DMS53 treated with DMSO at 0.1 percent for 48 hours (cell line): ENCODE results near the gene ANKK1.

Experiments
- DNase-seq: peaks from one replicate; lab custom pipeline; 2025; ENCODE audit not compliant: unreplicated experiment; lab: John Stamatoyannopoulos, UW

ANKK1 gene, protein sequence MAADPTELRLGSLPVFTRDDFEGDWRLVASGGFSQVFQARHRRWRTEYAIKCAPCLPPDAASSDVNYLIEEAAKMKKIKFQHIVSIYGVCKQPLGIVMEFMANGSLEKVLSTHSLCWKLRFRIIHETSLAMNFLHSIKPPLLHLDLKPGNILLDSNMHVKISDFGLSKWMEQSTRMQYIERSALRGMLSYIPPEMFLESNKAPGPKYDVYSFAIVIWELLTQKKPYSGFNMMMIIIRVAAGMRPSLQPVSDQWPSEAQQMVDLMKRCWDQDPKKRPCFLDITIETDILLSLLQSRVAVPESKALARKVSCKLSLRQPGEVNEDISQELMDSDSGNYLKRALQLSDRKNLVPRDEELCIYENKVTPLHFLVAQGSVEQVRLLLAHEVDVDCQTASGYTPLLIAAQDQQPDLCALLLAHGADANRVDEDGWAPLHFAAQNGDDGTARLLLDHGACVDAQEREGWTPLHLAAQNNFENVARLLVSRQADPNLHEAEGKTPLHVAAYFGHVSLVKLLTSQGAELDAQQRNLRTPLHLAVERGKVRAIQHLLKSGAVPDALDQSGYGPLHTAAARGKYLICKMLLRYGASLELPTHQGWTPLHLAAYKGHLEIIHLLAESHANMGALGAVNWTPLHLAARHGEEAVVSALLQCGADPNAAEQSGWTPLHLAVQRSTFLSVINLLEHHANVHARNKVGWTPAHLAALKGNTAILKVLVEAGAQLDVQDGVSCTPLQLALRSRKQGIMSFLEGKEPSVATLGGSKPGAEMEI

DNA sequence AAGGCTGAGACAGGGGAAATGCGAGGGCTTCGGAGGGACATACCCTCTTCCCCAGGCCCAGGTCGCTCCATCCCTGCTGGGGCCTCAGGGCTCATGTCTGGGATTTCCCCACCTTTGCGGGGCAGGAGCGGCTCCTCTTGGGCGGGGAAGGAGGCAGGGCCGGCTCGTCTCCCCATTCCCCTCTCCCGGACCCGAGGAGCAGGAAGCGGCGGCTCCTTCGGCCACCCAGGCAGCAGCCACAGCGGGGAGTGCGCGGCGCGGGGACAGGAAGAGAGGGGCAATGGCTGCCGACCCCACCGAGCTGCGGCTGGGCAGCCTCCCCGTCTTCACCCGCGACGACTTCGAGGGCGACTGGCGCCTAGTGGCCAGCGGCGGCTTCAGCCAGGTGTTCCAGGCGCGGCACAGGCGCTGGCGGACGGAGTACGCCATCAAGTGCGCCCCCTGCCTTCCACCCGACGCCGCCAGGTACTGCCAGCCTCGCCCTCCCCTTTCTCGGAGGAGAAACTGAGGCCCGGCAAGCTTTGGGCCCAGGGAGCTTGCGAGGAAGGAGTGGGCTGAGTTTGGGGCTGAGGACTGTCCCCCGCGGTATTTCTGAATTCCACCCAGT, at the start of gene ANKK1:
ANKK1 (plus strand) TSS at position 175 of the 607 bp plus-strand sequence; CDS start at position 281, 106 bp downstream.
- peak; percentile 31 for DNase-seq

DNA sequence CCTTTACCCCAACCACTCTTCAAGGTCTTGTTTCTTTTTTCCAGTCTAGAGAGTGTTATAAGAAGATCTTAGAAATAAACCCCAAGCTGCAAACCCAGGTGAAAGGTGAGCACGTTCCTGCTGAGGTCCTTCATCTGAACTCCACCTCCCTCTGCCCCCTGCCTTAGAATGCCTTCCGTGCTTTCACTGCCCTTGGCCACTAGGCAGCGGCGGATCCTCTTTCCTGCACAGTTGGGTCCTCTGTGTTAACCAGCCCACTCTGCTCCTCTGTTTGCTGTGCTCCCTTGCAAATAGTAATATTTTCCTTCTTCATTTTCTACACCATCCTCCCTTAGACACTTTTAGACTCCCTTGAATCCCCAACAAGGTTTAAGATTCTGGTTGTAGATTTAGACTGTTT, 48.8 kb upstream of the ANKK1 start:
- no peak for DNase-seq

DNA sequence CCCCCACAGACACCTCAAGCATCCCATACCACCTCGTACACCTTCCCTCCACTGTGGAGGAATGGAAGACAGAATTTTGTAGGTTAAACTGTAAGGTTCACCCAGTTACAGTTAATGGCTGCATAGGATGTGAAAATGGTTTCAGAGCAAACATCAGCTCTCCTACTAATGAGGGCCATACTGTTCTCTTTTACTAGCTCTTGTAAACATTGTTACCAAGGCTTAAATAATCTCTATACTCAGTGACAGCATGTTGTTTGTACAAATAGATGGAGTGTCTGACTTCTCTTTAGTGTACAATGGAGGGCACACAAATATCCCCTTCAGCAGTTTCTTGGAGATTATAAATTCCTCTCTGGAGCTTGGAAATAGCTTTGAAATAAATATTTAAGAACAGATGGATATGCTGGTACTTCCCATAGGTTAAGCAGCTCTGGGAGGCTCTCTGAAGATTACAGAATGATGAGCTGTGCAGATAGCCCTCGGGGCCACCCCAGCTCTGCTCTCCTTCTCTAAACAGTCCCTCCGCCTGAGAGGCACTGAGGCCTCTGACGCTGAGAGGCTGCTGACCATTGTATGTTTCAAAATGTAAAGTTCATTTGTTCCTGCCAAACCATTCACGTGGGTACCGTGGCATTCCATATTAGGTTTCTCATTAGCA, 47.5 kb upstream of the ANKK1 start:
- no peak for DNase-seq

DNA sequence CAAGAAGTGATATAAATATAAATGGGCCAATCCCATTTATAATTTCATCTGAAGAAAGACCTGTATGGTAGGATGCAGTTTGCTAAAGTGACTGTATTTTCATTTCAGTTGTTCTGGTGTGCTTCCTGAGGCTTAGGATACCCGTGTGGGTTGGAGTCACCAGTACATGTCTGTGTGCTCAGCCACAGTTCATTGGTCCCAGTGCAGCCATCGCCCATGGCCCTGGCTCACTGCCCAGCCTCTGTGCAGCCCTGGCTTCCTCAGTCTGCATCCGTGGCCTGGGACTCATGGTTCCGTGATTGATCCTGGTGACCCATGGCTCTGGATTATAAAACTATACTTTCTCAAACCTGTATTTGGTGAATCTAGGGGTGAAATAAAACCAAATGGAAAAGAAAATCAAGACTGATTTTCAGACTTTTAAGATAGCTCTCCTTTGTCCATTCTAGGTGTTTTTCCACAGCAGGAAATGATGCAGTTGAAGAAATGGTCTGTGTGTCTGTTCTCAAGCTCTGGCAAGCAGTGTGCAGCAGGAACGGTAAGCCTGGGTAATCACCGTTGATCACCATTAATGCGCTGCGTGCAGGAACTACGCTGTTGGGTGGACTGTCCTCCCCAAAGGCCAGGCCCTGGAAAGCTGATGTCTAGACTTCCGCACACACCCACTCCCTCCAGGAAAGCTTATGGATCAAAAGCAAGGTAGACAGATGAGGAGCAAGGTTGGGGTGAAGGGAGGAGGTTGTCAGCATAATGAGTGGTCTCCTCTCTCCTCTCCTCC, 46.0 kb upstream of the ANKK1 start:
- DNase-seq, result no peak

DNA sequence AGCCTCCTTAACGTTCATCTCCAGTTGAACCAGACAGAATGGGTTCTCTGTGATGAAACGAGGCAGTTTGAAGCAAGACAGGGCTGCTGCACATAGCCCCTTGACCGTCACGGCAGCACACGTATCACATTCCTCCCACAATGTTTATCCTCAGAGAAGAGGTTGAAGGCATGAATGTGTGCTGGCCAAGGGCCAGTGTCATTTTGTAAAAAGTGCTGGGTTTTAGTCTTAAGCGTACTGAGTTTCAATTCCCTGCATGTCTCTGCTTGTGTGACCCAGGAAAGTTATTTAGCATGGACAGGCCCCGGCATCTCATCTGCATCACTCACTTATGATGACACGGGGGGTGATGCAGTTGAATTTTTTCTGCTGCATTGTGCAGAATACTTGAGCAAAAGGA, 41.6 kb upstream of the ANKK1 start:
- no peak for DNase-seq

DNA sequence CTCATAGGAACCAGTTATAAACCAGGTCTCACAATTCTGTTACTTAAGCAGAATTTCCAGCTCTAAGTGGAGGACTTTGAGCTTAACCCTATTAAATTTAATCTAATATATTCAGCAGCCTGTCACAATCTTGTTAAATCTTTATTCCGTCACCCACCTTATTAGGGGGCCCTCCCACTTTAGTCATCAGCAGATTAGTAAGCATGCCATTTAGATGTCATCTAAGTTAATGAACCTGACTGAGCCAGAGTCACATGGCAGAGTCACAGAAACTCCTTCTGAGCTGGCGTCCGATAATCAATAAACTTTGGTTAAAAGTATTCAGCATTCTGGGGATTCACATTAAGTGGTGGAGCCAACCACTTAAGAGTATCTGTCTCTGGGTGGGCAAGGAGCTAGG, 38.1 kb upstream of the ANKK1 start:
- no peak for DNase-seq

DNA sequence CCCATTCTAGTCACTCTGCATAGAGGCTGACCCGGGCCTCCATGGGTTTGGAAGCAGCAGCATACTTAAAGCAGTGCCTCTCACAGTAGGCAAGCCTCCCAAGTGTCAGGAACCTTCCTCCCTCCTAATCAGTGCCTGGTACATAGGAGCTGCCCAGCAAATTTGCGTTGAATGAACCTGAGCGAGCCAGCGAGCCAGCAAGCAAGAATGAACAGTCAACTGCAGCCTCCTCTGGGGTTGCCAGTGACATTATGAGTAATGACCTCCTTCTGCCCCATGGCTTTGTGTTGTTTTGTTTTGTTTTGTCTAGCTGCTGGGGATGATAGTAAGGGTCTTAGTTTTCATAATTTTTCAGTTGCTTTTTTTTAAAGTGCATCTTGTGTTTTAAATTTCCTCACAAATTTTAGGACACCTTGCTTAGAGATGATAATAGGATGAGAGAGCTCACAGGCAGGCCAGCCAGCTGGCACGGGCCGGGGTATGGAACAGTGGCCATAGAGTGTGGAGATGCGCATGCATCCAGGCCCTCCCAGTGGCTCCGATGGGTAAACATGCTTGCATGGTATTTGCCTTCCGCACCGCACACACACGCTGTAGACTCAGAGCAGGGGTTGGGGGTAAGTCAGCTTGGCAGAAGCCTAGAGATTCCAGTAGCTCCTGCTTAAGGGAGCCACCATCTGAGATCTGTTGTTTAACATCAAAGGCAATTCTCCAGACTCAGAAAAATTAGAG, 37.1 kb upstream of the ANKK1 start:
- DNase-seq, result no peak

DNA sequence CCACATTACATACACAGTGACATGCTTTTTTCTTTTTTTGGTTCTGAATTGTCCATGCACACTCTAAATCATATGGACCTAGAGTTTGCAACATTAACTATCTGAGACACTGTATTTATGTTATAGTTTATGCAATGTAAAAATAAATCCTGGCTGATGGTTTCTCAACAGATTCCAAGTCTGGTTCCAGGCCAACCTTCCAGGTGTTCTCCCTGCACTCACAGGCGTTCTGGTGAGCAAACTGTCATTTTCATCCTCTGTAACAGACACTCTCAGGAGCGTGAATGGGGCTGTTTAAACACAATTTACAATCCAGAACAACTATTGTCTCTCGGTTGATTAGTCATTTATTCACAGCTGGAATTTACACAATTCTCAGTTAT, 36.5 kb upstream of the ANKK1 start:
- peak; percentile 21 for DNase-seq

DNA sequence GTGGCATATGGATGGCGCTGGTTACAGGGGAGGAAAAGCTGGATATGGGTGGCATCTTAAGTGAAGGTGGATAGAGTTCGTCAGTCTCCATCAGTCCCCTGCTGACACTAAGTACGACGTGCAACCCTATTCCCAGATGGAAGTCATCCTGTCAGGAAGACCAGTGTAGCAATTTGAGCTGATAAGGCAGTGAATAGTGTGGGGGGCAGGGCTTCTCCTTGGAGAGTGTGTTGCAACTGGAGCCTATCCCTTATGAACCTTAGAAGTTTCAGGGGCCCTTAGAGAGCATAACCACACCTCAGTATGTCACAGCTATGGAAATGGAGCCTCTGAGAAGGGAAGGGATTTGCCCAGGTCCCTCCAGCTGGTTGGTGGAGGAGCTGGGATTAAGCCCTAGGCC, 36.1 kb upstream of the ANKK1 start:
- no peak for DNase-seq

DNA sequence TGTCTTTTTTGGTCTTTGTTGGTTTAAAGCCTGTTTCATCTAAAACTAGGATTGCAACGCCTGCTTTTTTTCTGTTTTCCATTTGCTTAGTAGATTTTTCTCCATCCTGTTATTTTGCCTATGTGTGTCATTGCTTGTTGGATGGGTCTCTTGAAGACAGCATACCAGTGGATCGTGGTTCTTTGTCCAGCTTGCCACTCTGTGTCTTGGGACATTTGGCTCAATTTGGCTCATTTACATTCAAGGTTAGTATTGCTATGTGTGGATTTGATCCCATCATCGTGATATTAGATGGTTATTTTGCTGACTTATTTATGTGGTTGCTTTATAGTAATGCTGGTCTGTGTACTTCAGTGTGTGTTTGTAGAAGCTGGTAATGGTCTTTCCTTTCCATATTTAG, 31.4 kb upstream of the ANKK1 start:
- no peak for DNase-seq

DNA sequence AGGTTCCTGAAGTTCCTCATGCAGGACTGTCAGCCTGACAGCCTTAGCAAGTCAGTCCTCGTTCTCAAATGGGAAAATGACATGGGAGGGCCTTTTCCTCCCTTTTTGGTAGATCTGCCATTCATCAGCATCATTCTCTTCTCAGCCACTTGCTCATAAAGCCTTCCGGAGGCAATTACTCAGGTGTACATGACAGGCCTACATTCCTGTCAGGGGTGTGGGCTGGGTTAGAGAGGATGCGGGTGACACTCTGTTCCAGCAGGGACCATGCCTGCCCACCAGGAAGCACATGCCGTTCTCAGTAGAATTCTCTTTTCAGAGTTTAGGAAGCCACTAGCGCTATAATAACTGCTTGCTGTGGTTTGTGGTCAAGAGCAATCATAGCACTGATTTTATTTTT, 24.2 kb upstream of the ANKK1 start:
- no peak for DNase-seq

DNA sequence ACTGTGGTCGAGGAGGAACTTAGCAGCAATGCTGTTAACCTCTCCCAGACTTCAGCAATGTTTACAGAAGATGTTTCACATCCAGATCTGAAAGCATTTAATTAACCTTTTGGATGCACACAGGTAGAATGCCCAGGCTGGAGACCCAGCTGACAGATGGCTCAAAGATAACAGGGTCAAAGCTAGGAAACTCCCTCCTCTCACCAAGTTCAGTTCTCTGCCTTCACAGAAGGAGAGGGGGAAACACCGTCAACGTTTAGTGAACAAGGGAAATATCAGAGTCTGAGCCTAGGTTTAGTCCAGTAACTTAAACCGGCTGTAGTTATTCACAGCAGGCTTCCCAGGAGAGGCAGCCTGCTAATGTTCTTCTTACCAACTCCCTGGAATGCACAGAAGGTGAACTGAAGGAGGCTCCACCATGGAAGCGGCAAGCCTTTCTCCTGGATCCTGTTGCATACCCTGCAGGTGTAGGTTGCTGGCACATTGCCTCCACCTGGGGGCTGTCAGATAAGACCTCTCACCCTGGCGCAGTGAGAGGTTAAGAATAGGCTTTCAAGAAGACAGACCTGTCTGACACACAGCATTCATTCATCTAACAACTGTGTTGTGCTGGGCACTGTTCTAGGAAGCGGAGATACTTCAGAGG, 23.5 kb upstream of the ANKK1 start:
- no peak for DNase-seq

DNA sequence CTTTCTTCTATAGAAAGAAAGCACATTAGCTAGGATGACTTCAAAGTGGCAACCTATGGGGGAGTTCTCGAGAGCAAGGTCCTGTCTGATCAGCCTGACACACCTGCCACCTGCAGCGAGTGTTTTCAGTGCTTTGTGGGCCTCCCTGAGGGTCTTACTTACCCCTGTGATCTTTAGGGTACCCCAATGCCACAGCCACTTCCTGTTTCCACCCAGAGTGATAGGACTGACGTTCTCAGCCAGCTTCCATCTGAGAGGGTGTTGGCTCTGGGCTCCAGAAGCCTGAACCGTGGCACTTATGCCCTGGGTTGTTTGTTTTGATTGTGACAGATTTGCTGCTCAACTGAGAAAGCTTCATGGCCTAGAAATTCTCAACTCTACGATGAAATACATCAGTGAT, 21.7 kb upstream of the ANKK1 start:
- peak; percentile 38 for DNase-seq

DNA sequence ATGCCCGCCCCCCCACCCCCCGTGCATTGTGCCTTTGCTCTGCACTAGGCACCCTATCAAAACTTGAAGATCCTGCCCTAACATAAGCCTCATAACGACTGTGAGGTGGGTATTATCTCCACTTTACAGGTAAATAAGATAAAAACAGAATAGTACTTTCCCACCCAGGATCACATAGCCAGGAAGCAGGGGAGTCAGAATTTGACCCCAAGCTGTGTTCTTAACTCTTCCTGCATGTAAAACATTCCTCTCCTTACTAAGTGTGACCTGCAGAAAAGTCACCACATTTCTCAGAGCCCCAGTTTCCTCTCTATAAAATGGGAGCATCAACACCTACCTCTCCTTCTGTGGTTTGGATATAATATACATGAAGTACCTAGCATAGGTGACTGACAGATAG, 18.2 kb upstream of the ANKK1 start:
- DNase-seq, result no peak

DNA sequence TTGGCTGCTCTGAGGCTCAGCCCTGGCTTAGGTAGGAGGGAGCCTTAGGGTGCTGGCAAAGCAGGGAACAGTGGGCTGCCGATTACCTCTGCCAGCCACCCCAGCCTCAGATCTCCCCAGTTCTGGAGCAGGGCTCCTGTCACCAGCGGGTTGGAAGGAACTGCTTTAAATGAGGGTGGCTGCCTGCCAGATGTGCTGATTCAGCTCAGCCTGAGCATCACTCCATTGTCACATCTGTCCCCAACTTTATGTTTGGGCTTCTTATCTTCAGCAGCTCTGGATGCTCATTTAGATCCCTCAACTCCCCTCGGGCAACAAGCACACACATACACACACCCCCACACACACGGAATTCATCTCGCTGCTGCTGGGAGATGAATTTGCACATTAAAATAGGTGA, 16.9 kb upstream of the ANKK1 start:
- no peak for DNase-seq

DNA sequence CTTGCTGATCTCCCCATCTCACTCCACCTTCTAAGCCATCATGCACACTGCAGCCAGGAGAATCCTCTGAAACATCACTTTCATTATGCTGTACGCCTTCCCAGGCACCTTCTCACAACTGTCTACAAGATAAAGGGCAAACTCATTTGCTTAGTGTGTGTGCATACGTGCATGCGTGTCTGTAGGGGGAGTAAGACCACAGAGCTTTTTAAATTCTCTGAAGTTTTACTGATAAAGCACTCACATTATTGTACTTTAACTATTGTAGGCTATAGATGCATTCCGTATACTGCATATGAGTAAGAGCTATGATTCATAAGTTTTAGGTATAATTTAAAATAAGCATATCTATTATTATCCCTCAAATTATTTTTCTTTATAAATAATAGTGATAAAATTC, 15.3 kb upstream of the ANKK1 start:
- no peak for DNase-seq

DNA sequence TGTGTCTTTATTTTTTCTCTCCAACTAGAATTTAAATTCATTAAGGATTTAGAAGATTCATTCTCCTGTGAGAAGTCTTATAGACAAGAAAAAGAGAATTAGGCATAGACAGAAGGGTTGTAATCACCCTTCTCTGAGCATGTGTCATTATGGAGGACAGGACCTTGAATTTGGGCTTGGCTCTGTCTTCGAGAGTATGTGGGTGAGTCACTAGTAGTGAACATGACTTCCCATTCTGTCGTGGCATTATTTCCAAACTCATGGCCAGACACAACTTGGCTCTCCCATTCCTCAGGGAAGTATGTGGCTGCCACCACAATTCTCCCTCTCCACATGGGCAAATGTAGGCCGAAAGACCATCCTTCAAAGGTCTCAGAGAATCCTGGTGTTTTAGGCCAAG, 14.3 kb upstream of the ANKK1 start:
- no peak for DNase-seq

DNA sequence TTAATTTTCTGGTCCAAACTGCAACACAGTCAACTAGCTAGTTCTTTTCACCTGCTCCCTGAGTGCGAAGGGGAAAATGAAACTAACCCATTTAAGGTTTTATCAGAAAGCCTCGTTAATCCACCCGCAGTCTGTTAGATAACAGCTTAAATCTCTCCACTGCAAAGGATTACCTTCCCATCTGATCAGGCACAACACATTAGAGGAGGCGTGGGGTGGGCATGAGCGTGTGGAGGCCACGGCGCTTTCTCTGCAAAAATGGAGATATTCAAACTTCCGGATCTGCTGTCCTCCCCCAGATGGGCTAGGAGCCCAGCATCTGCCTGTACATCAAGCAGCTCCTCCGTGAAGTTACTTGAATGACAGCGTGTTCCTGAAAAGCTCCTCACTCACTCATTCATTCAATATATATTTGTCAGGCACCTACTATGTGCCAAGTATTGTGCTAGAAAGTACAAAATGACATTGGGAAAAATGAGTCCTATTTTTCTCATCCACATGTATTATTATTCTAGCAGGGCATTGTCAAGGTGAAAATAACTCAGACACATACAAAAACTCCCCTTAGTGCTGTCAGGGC, 13.5 kb upstream of the ANKK1 start:
- no peak for DNase-seq

DNA sequence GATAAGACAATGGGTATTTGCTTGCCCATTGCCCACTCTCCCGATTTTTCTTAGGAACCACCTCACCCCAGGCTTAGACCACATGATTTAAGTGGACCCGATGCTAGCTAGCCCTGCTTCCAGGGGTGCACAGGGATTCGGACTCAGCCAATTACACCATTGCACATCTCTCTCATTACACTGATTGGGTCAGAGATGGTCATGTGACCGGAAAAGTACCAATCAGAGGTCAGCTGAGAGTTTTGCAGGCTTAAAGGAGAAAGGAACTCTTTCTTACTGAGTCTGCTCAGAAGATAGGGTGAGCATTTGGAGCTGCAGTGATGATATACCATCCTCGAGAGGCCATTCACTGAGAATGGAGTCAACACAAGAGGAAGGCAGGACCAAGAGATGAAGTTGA, 12.2 kb upstream of the ANKK1 start:
- DNase-seq, result no peak
